NCI-H2107 treated with DMSO at 0.1 percent for 48 hours (cell line): Measurements from ENCODE around the gene GBE1.
"Not testable (repeated sequence)": the region's sequence is repeated elsewhere in the genome, so short reads cannot be mapped to it uniquely, and the experiment has no call there.

Source experiments
- DNase-seq: peaks from one replicate; lab custom pipeline; 2025; ENCODE audit not compliant: unreplicated experiment; lab: John Stamatoyannopoulos, UW

The GBE1 gene

GRCh38 chr3:81544385-81544784 is 217.1 kb downstream of the GBE1 start:
- no peak for DNase-seq

GRCh38 chr3:81540787-81541186 is 220.7 kb downstream of the GBE1 start:
- no peak for DNase-seq

- no peak for DNase-seq
These were observed 229.6 kb downstream of the GBE1 start for GRCh38 chr3:81531846-81532245.

GRCh38 chr3:81531263-81531662 is 230.2 kb downstream of the GBE1 start:
- no peak for DNase-seq

GRCh38 chr3:81530180-81530939 is 231.1 kb downstream of the GBE1 start:
- no peak for DNase-seq

GRCh38 chr3:81521855-81522254 is 239.6 kb downstream of the GBE1 start:
- peak; percentile 58 for DNase-seq

DNA sequence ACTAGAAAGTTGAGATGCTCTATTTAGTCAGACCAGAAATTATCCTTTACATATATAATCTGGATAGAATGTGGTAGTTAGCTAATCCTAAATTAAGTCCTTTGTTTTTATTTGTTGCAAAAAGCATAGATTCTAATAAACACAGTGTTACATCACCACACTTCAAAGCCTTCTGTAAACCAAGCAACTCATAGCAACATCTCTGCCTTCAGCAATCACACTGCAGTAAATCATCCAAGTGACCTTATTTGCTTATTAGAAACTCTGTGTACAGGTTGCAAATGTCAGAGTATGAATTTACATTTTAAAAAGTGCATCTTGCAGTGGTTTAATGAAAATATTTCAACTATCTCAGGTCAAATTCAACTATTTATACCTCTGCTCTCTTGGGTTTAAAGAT is 242.5 kb downstream of the GBE1 start:
- DNase-seq: no peak

GRCh38 chr3:81516042-81516441 is 245.4 kb downstream of the GBE1 start:
- DNase-seq: peak; percentile 18

DNA sequence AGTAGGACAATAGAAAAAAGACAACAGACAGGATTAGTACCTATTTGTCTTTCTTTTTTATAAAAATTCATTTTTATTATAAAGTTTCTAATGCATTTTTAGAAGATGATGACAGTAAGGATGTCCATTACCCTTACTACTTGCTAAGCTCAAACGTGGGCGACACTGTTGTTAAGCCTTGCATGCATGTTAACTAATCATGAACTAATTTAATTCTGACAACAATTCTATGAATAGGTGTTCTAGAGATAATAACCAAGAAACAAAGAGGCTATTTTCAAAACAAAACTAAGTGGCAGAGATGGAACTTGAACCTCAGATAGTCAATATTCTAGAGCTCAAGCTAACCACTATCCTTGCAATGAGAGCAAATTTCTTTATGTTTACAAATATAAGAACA is 247.9 kb downstream of the GBE1 start:
- no peak for DNase-seq

GRCh38 chr3:81503026-81503425 is 258.4 kb downstream of the GBE1 start:
- no peak for DNase-seq

DNA sequence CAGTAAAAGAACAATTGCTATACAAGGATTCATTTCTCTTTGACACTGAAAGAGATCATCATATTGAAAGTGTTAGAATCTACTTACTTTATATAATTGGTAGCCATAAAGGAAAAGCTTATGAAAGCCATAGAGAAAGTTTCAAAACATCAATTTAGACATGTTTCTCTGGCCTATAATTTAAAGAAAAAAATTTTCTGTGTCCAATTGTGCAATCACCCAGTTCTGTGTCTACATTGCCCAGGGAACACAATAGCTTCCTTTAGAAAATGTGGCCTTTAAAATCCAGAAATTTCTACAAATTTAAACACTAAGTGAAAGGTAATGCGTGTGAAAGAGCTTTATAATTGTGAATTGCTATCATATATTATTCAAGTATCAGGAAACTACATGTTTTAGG is 259.2 kb downstream of the GBE1 start:
- DNase-seq: no peak

- DNase-seq: no peak
These were observed 261.4 kb downstream of the GBE1 start for GRCh38 chr3:81500039-81500438.

DNA sequence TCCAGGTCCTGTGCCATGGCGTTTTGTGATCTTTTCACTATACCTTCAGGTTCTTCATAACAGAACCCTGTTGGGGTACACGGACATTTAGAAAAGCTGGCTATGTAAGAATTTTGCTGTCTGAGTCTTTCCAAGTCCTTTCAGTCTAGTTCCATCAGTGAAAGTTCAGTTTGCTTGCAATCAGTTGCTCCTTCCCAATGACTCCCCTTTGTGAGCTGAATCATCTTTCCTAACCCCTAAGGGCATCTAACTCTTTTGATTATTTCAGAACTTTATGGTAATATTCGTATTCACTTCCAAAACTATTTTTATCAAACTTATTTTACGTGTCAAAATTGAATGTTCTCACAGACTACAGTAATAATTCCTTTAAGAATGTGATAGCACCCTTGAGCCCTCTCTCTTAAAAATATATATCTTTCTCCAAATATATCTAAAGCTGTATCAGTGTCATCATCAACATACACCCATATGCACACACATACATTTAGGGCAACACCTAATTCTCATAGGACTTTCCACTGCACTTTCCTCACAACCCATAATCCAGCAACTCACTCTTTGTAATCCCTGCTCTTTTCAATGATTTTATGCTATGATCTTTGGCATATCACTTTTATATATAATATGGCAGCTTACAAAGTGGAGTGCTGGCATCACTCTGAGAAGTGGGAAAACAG is 263.7 kb downstream of the GBE1 start:
- DNase-seq: no peak

GRCh38 chr3:81496407-81497104 is 264.9 kb downstream of the GBE1 start:
- no peak for DNase-seq

DNA sequence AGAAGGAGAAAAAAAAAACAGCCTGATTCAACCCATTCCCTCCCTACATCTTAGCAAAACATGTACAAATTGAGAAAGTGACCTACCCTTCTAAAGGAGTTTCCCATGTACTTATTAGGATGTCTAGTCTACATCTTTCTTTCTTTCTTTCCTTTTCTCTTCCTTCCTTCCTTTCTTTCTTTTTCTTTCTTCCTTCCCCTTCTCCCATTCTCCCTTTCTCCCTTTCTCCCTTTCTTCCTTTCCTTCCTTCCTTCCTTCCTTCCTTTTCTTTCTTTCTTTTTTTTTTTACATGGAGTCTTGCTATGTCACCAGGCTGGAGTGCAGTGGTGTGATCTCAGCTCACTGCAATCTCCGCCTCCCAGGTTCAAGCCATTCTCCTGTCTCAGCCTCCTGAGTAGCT is 269.0 kb downstream of the GBE1 start:
- DNase-seq: not testable (repeated sequence)

- DNase-seq: no peak
These were observed 269.4 kb downstream of the GBE1 start for GRCh38 chr3:81492040-81492439.

- DNase-seq: peak; percentile 85
These were observed 270.7 kb downstream of the GBE1 start for GRCh38 chr3:81490541-81491288.

DNA sequence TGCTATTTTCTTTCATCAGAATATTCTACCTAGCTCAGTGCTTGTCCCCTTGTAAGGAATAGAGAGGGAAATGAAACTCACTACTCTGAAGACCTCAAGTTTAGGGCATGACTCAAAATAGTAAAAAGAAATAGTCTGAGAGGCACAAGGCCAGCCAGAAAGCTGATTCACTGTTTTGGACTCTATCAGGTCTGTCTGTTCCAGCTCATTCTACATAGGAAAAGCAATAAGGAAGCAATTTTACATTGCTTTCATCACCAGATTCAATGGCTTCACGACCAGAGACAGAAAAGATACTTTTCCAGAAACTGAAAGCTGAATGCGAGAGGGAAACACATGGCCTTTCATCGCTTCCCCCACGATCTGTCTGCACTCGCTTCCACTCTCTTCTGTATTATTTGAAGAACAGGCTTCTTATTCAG is 276.0 kb downstream of the GBE1 start:
- DNase-seq: no peak

DNA sequence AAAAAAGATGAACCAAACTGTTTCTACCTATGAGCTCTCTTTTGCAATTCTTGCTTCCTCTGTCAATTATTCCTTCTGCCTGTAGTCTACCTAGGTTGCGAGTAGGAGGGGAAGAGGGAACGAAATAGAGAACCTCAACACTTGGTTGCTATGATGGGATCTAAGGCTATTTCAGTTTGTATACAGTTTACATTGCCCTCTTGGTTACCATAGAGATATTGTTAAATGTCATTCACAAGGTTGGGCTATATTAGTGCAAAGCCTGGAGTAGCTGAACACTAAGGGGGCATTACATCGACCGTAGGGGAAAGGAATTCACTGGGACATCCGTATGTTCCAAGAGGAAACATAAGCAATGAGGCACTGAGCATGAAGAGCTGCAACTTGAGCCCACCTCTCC is 276.9 kb downstream of the GBE1 start:
- DNase-seq: no peak

- DNase-seq: no peak
These were observed 278.4 kb downstream of the GBE1 start for GRCh38 chr3:81483046-81483445.

- DNase-seq: peak; percentile 15
These were observed 283.7 kb downstream of the GBE1 start for GRCh38 chr3:81477740-81478139.
